Tibial nerve (tissue), 4 donors: Measurements from ENCODE around the gene GRM4. TPM values are rescaled to one million over a fixed set of nuclear protein-coding genes. Genes with fewer than 3 reads are reported as not detected.

Source experiments
- DNase-seq, 2 donors: peaks; one replicate each; pipeline ENCODE4 v3.0.0-alpha.2; 2019; ENCODE audit warnings: low spot score in 2 of 2
- H3K27ac ChIP-seq, 4 donors: fragments of 200-600 bp; sonication (generic) in 3 of 4; one replicate each; pipeline ENCODE4 v1.5.1; 2017 to 2019; ENCODE audit warnings: mild to moderate bottlenecking in 1 of 4
- H3K27me3 ChIP-seq, 2 donors: fragments of 200-600 bp; sonication (generic) in 1 of 2; one replicate each; pipeline versions ENCODE4 v1.5.1 to v1.6.0; 2017 to 2019
- H3K36me3 ChIP-seq, 3 donors: fragments of 200-600 bp; sonication (generic); one replicate each; pipeline ENCODE4 v1.5.1; 2018 to 2019
- H3K4me1 ChIP-seq, 4 donors: fragments of 200-600 bp; sonication (generic) in 3 of 4; one replicate each; pipeline ENCODE4 v1.5.1; 2017 to 2019
- H3K4me3 ChIP-seq, 4 donors: fragments of 200-600 bp; sonication (generic) in 3 of 4; one replicate each; pipeline ENCODE4 v1.5.1; 2017 to 2019; ENCODE audit warnings: mild to moderate bottlenecking in 1 of 4, moderate library complexity in 1 of 4
- H3K9me3 ChIP-seq, 4 donors: fragments of 200-600 bp; sonication (generic) in 3 of 4; one replicate each; pipeline ENCODE4 v1.5.1; 2017 to 2019
- CTCF ChIP-seq, 5 experiments: fragments of 200-600 bp in 3 of 5; fragments of 450-650 bp in 2 of 5; sonication (generic) in 3 of 5; IDR thresholded peaks; one replicate each; pipeline ENCODE4 v1.5.1; 2016 to 2019; ENCODE audit warnings: antibody characterized with exemption in 5 of 5, mild to moderate bottlenecking in 3 of 5, moderate library complexity in 2 of 5
- EP300 ChIP-seq, 2 donors: sonication (generic); formaldehyde crosslinking; IDR thresholded peaks; one replicate each; pipeline ENCODE4 v1.6.1; 2017; ENCODE audit warnings: antibody characterized with exemption in 2 of 2, mild to moderate bottlenecking in 1 of 2
- POLR2A ChIP-seq, 2 donors: fragments of 450-650 bp; IDR thresholded peaks; one replicate each; pipeline ENCODE4 v1.6.1; 2017; ENCODE audit warnings: antibody characterized with exemption in 2 of 2, mild to moderate bottlenecking in 2 of 2, moderate library complexity in 2 of 2
- WGBS, 2 donors: methylation state at CpG; one replicate each; pipeline ENCODE4 v1.1.5; 2018; 5-methylcytosine and 5-hydroxymethylcytosine counted together
- total RNA-seq, 4 donors: library from RNA; depleted of rRNA; stranded (reverse); fragments of >200 nt; gene quantifications; one replicate each; pipeline ENCODE4 v1.1.0, GENCODE V29; 2016

GRM4 gene
- total RNA-seq, 4 donors from 2014 or later: not detected

GRCh38 chr6:33977606-33978411, 168.1 kb downstream of the GRM4 start:
- Histone ChIP-seq H3K36me3 (no peaks in the 10 kb centered on the region), H3K27me3 (peaks cover 0 to 53% of the 10 kb centered on the region in 2 donors), H3K27ac (no peak overlapping the region), H3K4me3 (no peak overlapping the region), H3K9me3 (peaks cover 0 to 4% (median 0%) of the 10 kb centered on the region in 4 donors), H3K4me1 (peaks cover 0 to 6% (median 0%) of the 10 kb centered on the region in 4 donors)
- no peak for DNase-seq
- WGBS, 2 donors: 82 to 83% methylated on average over 15 of the region's 15 CpGs
- no peak for TF ChIP-seq POLR2A (IDR thresholded peaks at IDR 0.05)
- no peak for TF ChIP-seq CTCF (IDR thresholded peaks at IDR 0.05)
- TF ChIP-seq EP300 (IDR thresholded peaks at IDR 0.05): no peak

- no peak overlapping the region for H3K27ac ChIP-seq
- H3K9me3 ChIP-seq: peaks cover 0 to 13% (median 0%) of the 10 kb centered on the region in 4 donors
- peaks cover 0 to 58% of the 10 kb centered on the region in 2 donors for H3K27me3 ChIP-seq
- 83 to 84% methylated on average over 7 to 9 of the region's 9 CpGs for WGBS, 2 donors
- DNase-seq: no peak
- H3K4me1 ChIP-seq: peaks cover 0 to 6% (median 0%) of the 10 kb centered on the region in 4 donors
- H3K36me3 ChIP-seq: no peaks in the 10 kb centered on the region
- TF ChIP-seq EP300 (IDR thresholded peaks at IDR 0.05): no peak
- no peak for TF ChIP-seq CTCF (IDR thresholded peaks at IDR 0.05)
- no peak for TF ChIP-seq POLR2A (IDR thresholded peaks at IDR 0.05)
- no peak overlapping the region for H3K4me3 ChIP-seq
Observed at GRCh38 chr6:33976437-33977360, 169.2 kb downstream of the GRM4 start.

- Histone ChIP-seq H3K27ac (no peak overlapping the region), H3K9me3 (peaks cover 0 to 13% (median 0%) of the 10 kb centered on the region in 4 donors), H3K4me3 (no peak overlapping the region), H3K36me3 (no peaks in the 10 kb centered on the region), H3K4me1 (peaks cover 0 to 6% (median 0%) of the 10 kb centered on the region in 4 donors), H3K27me3 (peaks cover 0 to 58% of the 10 kb centered on the region in 2 donors)
- DNase-seq: no peak
- WGBS, 2 donors: 12 to 16% methylated on average over 24 to 37 of the region's 44 CpGs
- TF ChIP-seq EP300 (IDR thresholded peaks at IDR 0.05): no peak
- no peak for TF ChIP-seq CTCF (IDR thresholded peaks at IDR 0.05)
- no peak for TF ChIP-seq POLR2A (IDR thresholded peaks at IDR 0.05)
Observed at GRCh38 chr6:33975661-33976436, 170.0 kb downstream of the GRM4 start.

- Histone ChIP-seq H3K9me3 (peaks cover 0 to 13% (median 0%) of the 10 kb centered on the region in 4 donors), H3K4me3 (no peak overlapping the region), H3K4me1 (peaks cover 0 to 6% (median 0%) of the 10 kb centered on the region in 4 donors), H3K27me3 (peaks cover 0 to 58% of the 10 kb centered on the region in 2 donors), H3K27ac (no peak overlapping the region), H3K36me3 (no peaks in the 10 kb centered on the region)
- no peak for DNase-seq
- WGBS, 2 donors: 31 to 55% methylated on average over 2 of the region's 2 CpGs
- no peak for TF ChIP-seq CTCF (IDR thresholded peaks at IDR 0.05)
- no peak for TF ChIP-seq EP300 (IDR thresholded peaks at IDR 0.05)
- no peak for TF ChIP-seq POLR2A (IDR thresholded peaks at IDR 0.05)
Observed at GRCh38 chr6:33974471-33974870, 171.4 kb downstream of the GRM4 start.
